Adipose tissue (tissue), 3 donors: ENCODE data around the gene MAML3. TPM values are rescaled to one million over a fixed set of nuclear protein-coding genes. Genes with fewer than 3 reads are reported as not detected.

ENCODE experiments used
- H3K27ac ChIP-seq: one replicate; pipeline ENCODE4 v1.5.1; 2013; ENCODE audit warnings: low read depth, low read length
- WGBS, 3 donors: extraction: QIAGEN DNeasy Blood & Tissue Kit; methylation state at CpG; one replicate each; pipeline ENCODE4 v1.1.7; 2013; 5-methylcytosine and 5-hydroxymethylcytosine counted together
- polyA plus RNA-seq, 3 donors: library from polyadenylated mRNA; stranded (reverse); fragments of 200-250 nt; gene quantifications; one replicate each; pipeline ENCODE4 v1.2.3, GENCODE V29; 2013
- donor health status: healthy with polysubstance abuse.
- donor health status: Bipolar disorder and iron deficiency.
- donor health status: healthy.

The MAML3 gene
- polyA plus RNA-seq, 3 donors: 2.8 to 3.2 (median 3.1) TPM

DNA sequence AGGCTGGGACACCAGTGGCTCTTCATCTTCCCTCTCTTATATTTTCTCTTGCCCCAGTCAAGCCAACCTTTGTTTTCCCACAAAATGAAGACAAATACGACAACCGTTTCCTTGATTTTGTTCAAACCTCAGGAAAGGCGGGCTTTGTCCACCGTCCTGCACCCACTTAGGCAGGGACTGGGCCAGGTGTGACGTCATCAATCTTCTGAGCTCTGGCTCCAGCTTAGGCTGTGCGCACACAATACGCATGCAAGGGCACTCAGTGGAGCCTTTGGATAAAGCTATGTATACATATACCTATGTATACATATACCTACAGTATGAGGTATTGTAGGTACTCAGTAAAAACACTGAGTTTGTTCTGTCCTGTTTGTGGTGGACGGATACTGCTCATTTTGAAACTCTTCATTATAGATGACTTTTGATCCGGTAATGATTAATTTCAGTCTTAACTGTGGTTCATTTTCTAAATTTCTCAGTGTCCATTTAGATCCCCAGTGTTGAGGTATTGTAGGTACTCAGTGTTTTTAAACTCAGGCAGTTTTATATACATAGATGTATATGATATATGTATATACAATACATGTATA, 293.5 kb downstream of the MAML3 start:
- WGBS, 3 donors: 92 to 97% (median 95%) methylated on average over 9 of the region's 9 CpGs
- H3K27ac ChIP-seq: no peak overlapping the region

DNA sequence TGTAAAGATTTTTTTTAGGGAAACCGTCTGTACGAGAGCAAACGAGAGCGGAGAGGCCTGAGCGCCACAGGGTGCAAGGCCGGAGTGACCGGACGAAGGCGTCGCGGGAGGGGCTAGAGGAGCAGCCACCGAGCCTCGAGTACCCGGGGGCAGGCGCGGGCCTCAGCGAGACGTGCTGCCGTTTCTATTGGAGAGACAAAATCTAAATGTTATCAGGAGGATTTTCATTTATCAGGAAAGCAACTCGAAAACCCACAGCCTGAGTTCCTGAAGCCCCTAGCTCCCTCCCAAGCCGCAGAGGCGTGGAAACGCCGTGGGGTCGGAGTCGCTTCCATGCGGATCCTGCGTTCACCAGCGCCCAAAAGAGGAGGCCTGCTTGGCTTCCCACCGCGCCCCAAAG, 294.1 kb downstream of the MAML3 start:
- H3K27ac ChIP-seq: no peak overlapping the region
- WGBS, 3 donors: 94 to 96% (median 96%) methylated on average over 31 of the region's 31 CpGs

DNA sequence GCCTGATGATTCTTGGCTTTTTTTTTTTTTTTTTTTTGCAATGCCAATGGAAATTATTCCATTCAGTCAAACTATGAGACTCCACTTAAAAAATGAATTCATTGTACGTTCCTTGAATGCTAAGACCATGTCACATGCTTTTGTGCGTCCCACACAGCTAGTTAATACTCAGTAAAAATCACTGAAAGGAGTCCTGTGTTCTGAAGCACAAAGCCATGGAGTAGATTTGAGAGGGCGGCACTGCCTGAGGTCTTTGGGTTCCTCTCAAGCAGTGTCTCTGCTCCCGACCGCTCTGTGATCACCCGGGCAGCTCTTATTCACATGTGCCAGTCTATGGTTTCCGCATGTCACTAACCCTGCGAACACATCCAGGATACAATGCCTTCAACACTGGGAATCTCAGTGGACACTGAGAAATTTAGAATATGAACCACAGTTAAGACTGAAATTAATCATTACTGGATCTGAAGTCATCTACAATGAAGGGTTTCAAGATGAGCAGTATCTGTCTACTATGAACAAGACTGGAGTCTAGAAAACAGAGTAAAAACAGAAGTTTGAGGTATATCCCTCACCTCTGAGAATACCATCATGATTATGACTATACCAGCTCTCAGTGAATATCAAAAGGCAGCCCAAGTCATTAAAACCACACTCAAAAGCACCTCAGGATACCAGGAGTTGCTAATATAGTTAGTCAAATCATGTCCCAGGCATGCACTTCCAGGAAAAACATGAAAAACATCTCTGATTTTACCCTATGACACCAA, 295.4 kb downstream of the MAML3 start:
- 92 to 95% (median 94%) methylated on average over 8 of the region's 8 CpGs for WGBS, 3 donors
- no peak overlapping the region for H3K27ac ChIP-seq

DNA sequence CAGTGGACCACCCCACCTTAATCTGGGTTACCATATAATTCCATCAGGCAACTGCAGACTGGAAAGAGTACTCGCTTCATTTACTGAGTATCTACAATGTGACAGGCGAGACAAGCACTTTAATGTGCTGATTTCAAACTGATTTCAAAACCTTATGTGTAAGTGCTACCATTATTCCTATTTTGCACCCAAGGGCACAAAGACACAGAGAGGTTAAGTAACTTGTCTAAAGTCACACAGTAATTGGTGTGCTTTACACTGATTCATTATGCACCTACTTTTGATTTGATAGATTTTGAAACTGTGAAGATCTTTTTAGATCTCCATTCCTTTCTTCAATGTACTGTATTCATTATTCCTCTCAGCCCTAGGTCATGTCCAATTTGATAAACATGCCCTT, 296.0 kb downstream of the MAML3 start:
- H3K27ac ChIP-seq: no peak overlapping the region
- WGBS, 3 donors: 68 to 75% (median 74%) methylated on average over 2 of the region's 2 CpGs

DNA sequence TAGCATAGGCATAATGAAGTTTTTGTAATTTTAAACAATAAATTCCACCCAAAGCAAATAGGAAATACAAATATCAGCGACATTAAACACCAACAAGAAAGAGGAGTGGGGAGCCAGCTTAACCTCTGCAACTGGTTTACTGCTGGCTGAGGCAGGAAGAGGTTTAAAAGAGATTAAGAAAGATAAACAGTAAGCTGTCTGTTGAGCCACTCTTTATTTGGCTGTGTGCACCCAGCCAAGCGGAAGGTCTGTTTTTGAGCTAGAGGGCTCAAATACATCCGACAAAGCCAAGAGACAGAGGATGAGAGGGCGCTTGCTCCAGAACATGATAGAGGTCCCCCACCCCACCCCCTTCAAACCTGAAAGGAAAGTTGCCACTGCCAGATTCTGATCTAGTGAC, 297.0 kb downstream of the MAML3 start:
- WGBS, 3 donors: 34 to 65% (median 35%) methylated on average over 4 of the region's 4 CpGs
- no peak overlapping the region for H3K27ac ChIP-seq

DNA sequence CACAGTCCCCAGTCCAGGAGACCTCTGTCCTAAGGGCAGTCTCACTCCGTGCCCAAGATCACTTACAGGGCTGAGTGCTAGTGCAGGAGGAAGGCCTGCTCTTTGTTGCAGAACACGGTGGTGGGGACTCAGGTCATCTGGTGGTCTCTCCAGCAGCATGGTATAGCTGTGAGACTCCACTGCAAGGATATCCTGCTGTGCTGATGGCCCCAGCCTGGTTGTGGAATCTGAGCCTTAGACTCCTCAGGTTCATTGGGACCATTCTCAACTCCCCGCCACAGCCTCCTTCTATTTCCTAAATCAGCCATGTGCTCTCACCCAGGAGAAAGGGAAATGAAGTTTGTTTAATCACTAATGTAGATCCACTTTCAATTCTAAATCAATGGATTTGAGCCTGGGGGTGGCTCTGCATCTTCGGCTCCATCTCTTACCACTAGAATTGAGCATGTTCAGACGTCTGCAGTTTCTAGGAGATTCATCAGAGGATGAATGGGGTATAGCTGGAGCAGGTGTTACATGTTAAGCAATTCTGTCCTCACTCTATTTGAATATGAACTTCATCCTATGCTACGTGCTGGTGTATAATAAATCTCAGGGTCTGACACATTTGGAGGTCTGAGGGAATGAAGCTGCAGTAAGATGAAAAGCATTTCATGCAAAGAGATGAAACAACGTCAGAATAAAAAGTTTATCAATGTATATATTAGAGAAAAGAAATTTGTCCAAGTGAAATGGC, 299.1 kb downstream of the MAML3 start:
- H3K27ac ChIP-seq: no peak overlapping the region
- 90 to 93% (median 91%) methylated on average over 7 of the region's 7 CpGs for WGBS, 3 donors

DNA sequence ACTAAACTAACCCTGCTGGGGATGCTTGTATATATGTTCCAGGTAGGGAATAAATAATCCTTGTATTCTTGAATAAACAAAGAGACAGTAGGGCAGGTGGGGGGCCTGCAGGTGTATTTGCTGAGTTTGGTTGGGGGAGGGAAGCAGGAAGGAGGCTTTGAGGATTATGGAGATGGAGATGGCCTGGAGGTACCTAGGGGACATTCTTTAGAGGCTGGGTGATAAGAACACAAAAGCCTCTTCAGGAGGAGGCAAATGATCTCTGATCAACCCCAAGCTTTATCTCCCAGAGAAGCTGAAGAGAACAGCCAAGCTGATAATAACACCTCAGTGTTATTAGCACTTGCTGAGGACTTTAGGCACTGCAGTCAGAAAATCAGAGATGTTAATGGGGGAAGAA, 300.7 kb downstream of the MAML3 start:
- no peak overlapping the region for H3K27ac ChIP-seq

DNA sequence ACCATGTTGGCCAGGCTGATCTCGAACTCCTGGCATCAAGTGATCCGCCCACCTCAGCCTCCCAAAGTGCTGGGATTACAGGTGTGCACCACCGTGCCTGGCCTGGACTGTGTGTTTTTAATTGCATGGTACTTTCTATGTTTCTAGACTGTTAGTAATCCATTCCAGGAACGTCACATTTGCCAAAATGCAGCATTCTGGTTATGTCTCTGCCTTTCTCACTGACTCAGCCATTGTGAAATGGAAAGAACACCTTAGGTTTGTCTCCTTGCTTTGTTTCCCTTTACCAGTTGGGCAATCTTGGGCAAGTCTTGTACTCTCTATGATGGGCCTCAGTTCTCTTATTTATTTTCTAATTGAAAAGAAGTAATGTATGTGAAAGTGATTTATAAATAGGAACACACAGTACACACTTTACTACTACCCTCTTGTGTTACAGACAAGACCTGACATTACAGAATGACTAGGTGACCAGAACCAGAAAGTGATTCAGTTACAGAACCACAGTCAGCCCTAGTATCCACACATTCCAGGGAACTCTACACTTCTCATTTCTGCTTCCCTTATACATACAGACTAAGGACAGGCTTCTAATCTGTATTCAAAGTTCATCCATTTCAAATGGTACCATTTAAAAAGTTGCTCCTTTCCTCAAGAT, 301.2 kb downstream of the MAML3 start:
- WGBS, 3 donors: 84 to 99% (median 87%) methylated on average over 4 of the region's 4 CpGs
- no peak overlapping the region for H3K27ac ChIP-seq

DNA sequence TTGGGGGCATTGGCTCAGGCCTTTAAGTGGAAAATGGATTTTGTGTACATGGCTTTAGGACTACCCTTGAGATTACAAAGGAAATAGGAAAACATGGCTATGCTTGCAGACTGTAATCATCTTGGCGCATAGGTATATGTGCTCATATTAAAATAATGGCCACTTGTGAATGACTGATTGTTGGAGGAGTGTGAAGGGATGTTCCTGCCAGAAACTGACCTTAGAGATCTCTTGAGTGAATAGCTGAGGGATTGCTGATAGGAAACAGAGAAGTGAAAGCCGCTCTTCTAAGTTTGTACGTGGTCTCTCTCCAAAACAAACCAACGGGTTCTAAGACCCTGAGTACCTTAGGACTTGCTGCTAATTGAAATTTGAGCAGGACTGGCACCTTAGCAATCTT, 302.3 kb downstream of the MAML3 start:
- H3K27ac ChIP-seq: no peak overlapping the region
- WGBS, 3 donors: 89 to 94% (median 92%) methylated on average over 4 of the region's 4 CpGs

DNA sequence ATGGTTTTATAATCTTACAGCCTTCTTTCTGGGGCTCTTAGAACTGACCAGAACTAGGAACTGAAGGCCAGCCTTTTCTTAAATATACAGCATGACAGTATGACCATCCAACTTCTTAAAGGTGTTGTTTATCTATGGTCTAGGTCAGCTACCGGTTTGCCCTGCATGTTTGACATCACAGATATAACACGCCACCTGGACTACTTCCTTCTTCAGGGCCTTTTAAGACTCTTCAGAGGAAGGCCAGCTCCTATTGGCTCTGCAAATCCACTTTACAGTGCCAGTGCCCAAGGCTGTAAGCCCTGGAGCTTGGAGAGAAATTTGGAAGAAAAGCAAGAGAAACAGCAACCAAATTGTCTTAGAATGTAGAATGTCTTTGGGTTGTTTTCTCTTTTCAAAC, 302.9 kb downstream of the MAML3 start:
- 49 to 83% (median 79%) methylated on average over 2 of the region's 2 CpGs for WGBS, 3 donors
- H3K27ac ChIP-seq: no peak overlapping the region

DNA sequence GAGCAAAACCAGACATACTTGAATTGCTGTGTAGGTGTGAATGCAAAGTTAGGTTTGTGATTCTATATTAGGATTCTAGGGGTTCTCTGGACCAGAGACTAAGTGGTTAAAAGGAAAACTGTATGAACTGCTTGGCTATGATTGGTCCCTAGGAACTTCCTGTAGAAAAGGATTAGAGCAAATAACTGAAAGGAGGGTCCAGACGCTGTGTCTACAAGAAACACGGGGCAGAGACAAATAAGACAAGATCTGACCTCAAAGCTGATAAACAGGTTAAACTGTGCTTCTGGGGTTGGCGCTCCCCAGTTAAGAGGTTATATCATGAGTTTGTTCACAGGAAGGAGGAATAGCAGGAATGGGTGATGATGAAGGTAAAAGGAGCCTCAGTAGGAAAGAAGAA, 304.8 kb downstream of the MAML3 start:
- 29 to 54% (median 50%) methylated on average over 3 of the region's 3 CpGs for WGBS, 3 donors
- no peak overlapping the region for H3K27ac ChIP-seq

DNA sequence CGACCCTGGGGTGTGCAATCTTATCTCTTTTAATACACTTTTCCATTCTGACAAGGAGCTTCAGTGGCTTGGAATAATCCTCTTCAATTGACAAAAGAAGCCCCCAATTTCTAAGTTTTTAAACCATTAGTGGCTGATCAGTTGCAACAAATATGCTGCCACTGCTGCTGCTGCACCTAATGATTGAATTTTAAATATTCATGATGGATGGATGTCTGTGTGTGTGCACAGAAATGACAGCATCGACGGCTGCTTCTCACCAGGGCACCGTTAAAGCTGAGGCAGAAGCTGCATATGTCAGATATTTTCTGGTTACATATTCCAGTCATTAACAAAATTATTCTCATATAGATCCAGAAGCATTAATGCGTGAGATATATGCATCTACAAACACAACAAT, 306.0 kb downstream of the MAML3 start:
- no peak overlapping the region for H3K27ac ChIP-seq
- WGBS, 3 donors: 85 to 94% (median 93%) methylated on average over 5 of the region's 5 CpGs

DNA sequence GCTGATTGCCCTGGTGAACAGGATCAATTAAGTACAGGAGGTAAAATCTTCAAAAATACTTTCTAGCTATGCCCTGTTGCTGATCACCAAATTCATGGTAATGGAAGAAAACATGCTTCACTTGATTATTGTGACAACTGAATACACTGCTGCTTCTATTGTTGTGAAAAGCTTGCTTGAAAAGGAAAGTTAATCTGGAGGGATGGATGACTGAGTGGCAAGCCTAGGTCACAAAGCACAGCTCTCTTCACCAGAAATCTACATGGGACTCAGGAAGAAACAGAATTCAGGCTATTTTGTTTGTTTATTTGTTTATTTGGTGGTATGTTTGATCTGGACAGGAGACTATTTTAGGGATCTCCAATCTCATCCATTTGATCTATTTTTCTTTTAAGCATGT, 306.4 kb downstream of the MAML3 start:
- no peak overlapping the region for H3K27ac ChIP-seq

DNA sequence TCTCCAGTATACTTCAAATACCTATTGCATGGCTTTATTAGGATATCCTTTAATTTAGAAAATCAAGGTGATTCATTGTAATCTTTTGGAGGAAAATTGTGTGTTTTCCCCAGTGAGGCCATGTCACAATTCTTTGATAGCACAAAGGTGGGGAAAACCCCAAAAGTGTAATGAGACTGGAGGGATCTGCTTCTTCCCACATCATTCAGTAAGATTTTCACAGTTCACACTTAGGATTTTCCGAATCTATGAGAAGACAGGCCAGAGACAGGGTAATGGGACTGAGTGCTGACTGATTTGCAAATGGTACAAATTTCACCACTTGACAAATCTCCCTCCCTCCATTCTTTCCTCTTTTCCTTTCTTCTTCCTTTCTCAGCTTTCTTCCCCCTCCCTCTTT, 307.2 kb downstream of the MAML3 start:
- no peak overlapping the region for H3K27ac ChIP-seq
- 94 to 100% (median 95%) methylated on average over 1 of the region's 1 CpG for WGBS, 3 donors

DNA sequence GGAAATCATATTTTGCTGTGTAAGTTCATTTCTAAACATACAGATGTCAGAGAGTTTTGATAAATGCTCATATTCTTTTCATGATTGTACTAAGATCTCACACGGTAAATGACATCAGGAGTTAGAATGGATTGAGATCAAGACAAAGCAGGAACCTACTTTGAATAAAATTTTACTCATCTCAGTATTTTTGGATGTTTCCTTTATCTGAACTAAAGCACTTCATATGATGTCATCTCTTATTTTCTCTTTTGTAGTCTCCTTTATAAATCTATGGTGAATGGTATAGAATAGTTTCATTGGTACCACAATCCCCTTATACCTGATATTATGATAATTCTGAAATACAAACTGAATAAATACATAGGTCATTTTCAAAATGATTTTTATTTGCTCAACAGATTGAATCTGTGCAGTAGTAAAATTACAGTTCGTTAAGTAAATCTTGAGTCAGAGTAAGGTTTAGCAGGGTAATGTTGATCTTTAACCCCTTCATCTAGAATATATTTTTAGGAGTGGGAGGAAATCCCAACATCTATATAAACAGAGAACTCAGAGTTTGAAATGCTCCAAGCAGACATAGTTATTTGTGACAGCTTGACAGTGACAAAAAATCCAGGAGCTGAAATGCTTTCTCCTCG, 308.4 kb downstream of the MAML3 start:
- H3K27ac ChIP-seq: no peak overlapping the region
- WGBS, 3 donors: 84 to 91% (median 87%) methylated on average over 3 of the region's 3 CpGs

DNA sequence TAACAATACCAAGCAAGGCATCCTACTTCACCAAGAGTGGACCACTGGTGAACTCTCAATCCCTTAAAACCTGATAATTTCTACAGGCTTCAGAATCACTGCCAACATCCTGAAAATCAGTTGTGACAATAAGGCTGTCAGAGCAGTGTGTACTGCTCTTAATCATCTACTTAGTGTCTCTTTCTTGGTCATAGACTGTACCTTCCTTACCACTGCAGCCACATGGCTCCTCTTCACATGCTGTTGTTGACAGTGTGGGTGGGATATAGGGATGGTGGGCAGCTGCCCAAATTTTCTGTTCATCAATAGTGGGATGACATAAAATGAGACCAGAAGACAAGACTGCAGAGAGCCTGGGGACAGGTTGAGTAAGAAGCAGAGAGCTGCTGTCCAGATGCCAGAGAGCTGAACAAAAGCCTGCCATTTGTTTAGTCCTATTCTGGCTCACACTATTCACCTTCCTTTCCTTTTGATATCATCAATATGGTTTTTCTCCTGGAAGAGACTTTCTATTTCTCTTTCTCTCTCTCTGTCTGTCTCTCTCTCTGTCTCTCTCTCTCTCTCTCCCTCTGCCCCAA, 309.4 kb downstream of the MAML3 start:
- no peak overlapping the region for H3K27ac ChIP-seq

DNA sequence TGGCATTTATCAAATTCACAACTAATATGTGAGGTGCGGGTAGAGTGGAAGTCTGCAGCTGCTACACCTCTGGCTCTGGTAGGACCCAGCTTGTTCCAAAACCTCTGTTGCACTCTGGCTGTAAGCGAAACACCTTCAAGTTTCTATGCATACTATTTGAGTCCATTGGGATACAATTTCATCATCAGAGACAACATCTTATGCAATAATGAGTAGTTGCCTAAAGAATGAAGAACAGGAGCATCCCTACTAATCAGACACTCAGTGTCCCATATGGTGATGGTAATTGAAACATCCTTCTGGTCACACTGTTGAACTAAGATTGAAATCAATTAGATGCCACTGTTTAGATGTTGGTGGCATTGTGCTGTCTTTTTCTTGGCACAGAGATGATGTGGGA, 309.9 kb downstream of the MAML3 start:
- 85 to 100% (median 89%) methylated on average over 2 of the region's 2 CpGs for WGBS, 3 donors

DNA sequence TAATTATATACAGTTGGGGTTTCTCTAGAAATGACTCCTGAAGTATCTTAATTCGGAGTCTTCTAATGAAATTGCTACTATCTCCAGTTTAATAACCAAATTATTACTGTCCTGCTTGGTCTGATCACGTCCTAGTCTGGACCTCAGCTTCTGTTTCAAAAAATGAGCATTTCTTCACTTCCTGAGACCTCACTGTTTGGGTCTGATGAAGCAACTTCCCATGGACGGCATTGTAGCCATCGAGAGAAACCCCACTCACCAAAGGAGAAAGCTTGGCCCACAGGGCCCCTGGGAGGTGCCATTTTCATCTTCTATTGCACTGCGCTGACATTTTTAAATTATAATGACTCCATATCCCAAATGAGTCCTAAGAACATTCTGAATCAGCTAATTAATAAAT, 310.3 kb downstream of the MAML3 start:
- no peak overlapping the region for H3K27ac ChIP-seq
- 65 to 92% (median 73%) methylated on average over 5 of the region's 5 CpGs for WGBS, 3 donors

More for the DNA sequence above, 309.9 kb downstream of the MAML3 start:
- no peak overlapping the region for H3K27ac ChIP-seq
